GM18526 (cell line): Measurements from ENCODE around the gene DISP2.
A peak's percentile ranks its signal among the peaks of the same experiment; 100 is the strongest.

Experiments
- POLR2A ChIP-seq: IDR thresholded peaks from 3 replicates; pipeline ENCODE4 v1.6.1; 2011; ENCODE audit not compliant: insufficient read length; ENCODE audit errors: extremely low read depth

Gene DISP2

DNA sequence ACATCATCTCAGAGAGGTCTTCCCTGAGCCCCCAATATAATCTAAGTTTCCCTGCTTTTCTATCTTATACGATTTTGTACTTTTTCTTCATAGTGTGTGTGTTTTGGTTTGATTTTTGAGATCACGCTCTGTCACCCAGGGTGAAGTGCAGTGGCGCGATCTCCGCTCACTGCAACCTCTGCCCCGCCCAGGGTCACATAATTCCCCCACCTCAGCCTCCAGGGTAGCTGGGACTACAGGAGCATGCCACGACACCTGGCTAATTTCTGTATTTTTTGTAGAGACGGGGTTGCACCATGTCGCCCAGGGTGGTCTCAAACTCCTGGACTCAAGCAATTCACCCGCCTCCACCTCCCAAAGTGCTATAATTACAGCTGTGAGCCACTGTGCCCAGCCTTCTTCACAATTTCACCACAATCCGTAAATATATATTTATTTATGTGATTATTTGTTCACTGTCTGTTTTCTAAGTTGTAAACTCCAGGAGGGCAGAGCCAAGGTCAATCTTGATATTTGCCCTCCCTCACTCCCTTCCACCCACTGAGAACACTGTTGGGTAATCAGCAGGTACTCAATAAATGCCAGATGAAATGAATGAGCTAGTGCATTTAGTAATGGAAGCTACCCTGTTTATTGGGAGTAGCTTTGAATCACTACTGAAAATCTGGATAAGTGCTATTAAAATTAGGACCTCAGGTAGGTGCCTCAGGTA is 24.0 kb downstream of the DISP2 start:
- TF ChIP-seq POLR2A = no peak

DNA sequence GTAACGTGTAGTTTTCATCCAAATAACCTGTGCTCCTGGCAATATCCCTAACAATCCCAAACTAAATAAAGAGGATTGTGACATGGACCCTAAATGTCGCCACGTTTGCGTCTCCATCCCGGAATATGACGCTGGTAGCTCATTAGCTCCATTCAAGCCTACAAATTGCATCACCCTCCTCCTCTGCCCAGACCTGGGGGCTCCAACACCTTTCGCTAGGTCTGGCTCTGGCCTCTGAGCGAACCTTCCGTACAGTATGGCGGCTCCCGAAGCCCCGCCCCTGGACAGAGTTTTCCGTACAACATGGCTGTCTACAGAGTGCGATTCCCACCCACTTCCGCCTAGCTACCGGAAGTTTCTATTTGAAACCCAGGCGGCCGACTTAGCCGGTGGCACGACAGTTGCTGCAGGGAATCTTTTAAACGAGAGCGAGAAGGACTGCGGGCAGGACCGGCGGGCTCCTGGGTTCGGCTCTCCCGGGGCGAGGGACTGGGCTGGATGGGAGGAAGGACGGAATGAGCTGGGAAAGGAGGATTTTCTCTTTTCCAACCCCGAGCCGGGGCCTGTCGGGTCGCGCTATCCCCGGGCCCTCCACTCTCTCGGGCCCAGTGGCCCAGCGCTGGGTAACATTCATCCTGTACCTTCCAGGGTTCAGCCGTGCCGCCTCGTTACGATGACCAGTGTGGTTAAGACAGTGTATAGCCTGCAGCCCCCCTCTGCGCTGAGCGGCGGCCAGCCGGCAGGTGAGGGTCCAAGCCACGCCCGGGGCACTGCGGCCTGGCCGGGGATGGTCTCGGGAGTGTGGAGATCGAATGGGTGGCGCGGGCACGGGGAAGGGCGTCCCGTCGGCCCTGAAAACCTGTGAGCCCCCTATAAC is 24.8 kb downstream of the DISP2 start, which contains the start of gene KNSTRN:
KNSTRN (plus strand) TSS at position 142 of the 877 bp plus-strand sequence; CDS start at position 257, 115 bp downstream.
- peak; percentile 72 for TF ChIP-seq POLR2A

DNA sequence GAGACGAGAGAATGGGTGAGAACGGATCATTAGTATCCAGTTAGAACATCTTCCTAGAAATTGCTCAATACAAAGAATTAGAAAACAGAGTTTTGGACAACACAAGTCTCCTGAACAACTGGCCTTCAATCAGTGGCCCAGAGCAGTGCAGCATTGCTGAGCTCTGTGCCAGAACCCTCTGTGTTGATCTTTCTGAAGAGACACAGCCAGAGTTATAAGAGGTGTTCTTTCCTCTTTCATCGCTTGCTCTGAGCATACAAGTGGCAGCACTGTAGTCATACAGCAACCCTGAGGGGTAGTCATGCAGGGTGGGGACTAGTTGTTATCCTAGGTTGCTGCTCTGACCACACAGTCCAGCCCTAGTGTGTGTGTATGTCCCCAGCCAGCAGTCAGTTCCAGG is 28.5 kb downstream of the DISP2 start:
- TF ChIP-seq POLR2A = no peak

DNA sequence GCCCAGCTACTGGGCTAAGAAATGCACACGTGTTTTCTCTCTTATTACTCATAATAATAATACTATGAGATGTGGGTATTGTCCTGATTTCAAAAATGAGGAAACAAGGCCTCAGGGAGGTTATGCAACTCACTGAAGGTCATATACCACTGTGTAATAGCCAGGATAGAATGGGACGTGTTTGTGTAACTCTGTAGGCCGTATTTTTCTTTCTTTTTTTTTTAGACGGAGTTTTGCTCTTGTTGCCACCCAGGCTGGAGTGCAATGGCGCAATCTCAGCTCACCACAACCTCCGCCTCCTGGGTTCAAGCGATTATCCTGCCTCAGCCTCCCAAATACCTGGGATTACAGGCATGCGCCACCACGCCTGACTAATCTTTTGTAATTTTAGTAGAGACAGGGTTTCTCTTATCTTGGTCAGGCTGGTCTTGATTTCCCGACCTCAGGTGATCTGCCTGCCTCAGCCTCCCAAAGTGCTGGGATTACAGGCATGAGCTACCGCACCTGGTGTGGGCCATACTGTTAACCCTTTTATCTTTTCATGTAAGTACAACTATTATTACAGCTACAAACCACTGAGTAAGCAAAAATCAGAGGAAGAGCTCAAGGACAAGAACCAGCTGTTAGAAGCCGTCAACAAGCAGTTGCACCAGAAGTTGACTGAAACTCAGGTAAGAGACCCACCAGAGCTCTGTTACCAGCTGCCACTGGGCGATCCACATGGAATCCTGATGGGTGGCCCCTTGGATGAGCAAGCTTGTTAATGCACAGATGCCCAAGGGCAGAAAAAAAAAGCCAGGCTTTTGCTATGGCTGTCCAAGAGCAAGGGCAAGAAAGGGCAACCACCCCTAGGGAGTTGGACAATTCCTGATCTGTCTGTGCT is 31.2 kb downstream of the DISP2 start:
- no peak for TF ChIP-seq POLR2A

DNA sequence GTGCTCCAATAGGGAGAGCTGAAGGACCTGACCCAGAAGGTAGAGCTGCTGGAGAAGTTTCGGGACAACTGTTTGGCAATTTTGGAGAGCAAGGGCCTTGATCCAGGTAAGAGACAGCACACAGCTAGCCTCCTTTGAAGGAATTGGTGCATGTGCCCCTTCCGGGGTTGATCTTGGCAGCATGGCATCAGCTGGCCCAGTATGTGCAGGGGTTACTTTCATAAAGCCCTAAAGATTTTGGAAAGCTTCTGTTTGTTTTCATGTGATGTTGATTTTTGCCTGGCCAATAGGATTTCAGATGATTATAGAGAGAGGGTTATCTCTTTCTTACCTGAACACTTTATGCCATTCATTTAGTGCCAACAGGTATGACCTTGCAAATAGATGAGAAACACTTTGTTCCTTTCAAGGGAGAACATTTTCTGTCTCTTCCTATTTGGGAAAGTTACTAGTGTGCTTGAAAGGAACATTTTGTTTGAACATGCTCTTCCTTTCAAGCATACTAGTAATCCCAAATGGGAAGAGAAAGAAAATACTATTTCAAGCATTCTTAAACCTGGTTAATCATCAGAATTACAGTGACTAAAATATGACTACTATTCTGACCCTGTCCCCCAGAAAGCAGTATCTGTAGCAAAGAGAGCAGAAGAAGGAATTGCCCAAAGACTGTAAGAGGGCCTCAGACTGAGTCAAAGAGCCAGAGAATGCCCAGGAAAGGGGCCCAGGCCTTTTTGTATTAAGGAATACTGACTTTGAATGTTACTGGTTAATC is 32.0 kb downstream of the DISP2 start:
- TF ChIP-seq POLR2A = no peak

DNA sequence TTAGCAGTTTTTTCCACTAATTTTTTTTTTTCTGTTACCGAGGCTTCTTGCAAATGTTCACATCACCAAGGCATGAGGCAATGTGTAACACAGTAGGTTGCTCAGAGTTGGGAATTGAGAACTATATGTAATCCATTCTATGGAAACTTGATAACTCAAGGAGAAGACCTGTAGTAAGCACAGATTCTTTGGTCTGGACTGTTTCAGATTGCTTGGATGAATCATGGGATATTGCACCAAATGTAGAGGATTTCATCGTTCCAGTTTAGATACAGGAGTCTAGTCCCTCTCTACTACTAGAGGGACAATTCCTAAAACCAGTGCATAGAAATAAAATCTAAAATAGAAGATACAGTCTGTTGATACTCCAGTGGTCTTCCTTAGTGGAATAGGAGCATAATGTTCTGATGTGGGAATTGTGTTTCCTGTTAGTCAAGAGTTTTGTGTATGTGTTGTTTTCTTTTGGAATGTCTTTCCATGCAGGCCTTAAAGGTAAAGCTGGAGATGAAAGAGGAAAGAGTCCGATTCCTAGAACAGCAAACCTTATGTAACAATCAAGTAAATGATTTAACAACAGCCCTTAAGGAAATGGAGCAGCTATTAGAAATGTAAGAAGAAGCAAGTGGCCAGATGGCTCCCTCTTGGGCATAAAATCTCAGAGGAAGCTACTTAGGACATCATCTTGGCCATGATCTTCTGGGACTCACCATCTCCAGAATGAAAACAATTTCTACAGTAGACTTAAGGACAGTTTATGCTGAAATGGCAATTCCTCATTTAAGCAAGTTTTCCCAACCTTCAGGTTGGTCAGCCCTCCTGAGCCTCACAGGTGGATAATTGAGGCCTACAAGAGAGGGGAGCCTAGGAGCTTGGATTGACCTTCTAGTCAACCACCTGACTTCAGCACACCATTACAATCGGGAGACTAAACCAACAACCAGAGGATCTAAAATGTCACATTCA is 35.2 kb downstream of the DISP2 start:
- TF ChIP-seq POLR2A = no peak

DNA sequence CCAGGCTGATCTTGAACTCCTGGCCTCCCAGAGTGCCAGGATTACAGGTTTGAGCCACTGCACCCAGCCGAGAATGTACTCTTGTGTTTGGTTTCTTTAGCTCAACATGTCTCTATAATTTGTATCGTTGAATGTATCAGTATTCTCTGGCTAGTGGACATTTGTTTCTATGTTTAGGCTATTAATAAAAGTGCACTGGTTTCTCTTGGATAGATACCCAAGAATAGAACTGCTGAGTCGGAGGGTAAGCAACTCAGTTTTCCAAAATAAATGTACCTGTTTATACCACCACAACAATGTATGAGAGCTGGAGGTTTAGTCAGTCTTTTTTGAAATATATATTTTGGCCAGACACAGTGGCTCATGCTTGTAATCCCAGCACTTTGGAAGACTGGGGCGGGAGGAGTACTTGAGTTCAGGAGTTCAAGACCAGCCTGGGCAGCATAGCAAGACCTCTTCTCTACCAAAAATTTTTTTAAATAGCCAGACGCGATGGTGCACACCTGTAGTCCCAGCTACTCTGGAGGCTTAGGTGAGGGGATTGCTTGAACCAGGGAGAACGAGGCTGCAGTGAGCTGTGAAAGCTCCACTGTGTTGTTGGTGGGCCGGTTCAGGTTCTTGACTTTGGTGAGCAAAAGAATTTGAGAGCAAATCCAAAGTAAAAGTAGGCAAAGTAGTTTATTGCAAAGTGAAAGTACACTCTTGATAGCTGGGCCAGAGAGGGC is 39.8 kb downstream of the DISP2 start:
- TF ChIP-seq POLR2A = no peak

DNA sequence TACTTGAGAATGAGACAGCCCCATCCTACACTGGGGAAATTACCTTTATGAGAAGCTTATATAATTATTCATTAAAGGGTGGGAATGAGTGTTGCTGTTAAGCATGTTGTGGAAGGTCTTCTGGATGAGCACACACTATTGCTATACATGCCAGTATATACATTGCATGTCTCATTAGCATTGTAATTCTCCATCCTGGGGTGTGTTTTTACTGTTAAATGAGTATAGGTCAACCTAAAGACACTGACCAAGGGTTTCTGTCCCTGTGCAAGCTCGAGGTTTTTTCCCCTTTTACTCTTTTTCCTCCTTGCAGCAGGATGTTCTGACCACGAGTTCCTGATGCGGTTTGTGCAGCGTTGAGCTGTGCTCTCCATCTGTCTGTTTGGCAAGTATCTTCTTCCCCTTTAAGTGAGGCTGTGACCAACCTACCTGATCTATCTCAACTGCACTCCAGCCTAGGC is 40.4 kb downstream of the DISP2 start:
- TF ChIP-seq POLR2A = no peak

DNA sequence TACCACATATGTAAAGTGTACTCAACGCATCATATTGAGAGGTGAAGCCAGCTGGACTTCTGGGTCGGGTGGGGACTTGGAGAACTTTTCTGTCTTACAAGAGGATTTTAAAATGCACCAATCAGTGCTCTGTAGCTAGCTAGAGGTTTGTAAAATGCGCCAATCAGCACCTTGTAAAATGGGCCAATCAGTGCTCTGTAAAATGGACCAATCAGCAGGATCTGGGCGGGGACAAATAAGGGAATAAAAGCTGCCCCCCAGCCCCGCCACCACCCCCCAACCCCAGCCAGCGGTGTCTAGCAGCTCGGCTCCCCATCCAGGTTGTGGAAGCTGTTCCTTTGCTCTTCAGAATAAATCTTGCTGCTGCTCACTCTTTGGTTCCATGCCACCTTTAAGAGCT is 41.4 kb downstream of the DISP2 start:
- no peak for TF ChIP-seq POLR2A

DNA sequence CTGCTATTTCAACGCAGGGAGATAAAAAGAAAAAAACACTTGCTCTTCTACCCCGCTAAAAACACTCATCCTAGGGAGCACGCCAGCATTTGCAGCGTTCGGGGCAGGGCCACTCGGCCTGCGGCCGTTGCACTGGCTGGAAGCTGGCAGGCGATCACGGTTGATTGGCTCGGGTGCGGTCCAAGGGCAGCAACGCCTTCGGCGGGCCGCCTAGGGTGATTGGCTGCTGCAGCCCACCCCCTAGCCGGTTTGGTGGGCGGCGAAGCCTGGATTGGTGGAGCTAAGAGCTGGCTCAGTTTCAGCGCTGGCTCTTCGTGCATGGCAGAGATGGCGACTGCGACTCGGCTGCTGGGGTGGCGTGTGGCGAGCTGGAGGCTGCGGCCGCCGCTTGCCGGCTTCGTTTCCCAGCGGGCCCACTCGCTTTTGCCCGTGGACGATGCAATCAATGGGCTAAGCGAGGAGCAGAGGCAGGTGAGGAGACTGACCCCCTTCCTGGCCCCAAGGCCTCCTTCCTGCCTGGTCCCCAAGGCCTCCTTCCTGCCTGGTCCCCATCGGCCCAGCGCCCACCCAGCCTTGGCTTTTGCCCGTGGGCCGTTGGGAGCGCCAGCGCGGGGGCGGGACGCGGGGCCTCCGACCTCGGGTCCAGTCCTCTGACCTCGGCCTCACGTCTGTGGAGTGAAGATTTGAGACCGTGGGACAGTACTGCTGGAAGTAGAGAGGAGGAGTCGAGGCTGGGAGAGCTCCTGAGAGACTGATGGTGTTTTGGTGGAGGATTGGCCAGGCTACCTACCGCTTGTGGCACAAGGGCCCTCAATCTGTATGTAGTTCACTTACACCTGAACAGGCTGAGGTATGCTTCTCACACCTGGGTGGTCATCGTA is 47.7 kb downstream of the DISP2 start, which contains the start of gene IVD:
IVD (plus strand) TSS at position 295 of the 881 bp plus-strand sequence; CDS start at position 328, 33 bp downstream.
- peak; percentile 87 for TF ChIP-seq POLR2A

DNA sequence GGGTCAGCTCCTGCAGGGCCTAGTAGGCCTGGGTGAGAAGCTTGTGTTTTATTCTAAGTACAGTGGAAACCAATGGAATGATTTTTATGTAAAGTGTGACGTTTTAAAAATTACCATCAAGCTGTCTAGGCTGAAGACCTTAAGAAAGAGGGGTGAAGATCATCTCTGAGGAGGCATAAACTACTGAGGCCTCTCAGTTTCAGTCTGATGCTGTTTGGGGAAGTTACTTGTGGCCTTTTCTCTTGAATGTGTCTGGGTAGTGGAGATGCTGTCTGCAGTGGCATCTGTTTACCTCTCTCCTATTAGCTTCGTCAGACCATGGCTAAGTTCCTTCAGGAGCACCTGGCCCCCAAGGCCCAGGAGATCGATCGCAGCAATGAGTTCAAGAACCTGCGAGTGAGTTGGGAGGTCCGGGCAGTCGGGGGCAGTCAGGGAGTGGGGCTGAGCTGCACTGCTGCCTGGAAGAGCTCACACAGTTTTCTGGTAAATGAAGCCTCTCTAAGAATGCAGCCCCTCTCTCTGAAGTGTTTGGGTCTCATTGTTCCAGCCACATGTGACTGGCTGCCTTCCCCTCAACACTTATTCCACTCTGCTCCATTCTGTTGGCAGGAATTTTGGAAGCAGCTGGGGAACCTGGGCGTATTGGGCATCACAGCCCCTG is 49.4 kb downstream of the DISP2 start:
- TF ChIP-seq POLR2A = no peak
